Right cardiac atrium (tissue), 5 donors: ENCODE measurements around the gene RHBDL1. TPM values are rescaled to one million over a fixed set of nuclear protein-coding genes. Genes with fewer than 3 reads are reported as not detected.

Experiments
- ATAC-seq, 2 donors: fragments of 200-7000 bp; cut with Tn5 transposase; one replicate each; pipeline versions ENCODE4 v1.8.0 to v1.9.1; 2020; ENCODE audit warnings: moderate library complexity in 2 of 2, mild to moderate bottlenecking in 1 of 2
- DNase-seq, 3 donors: peaks; one replicate each; pipeline ENCODE4 v3.0.0-alpha.2; 2020
- H3K27ac ChIP-seq: one replicate; pipeline ENCODE4 v1.5.1; 2013; ENCODE audit warnings: mild to moderate bottlenecking, low read length, control low read depth, moderate library complexity
- H3K27me3 ChIP-seq: one replicate; pipeline ENCODE4 v1.6.1; 2013; ENCODE audit not compliant: control insufficient read depth, insufficient read depth
- H3K4me1 ChIP-seq: one replicate; pipeline ENCODE4 v1.6.1; 2013; ENCODE audit warnings: low read length; ENCODE audit not compliant: control insufficient read depth, insufficient read depth
- H3K4me3 ChIP-seq: one replicate; pipeline ENCODE4 v1.5.1; 2013; ENCODE audit warnings: low read length, control low read depth
- H3K9me3 ChIP-seq: one replicate; pipeline ENCODE4 v1.6.1; 2013; ENCODE audit warnings: low read length; ENCODE audit not compliant: control insufficient read depth
- WGBS: extraction: QIAGEN DNeasy Blood & Tissue Kit; methylation state at CpG from one replicate; pipeline ENCODE4 v1.1.7; 2013; 5-methylcytosine and 5-hydroxymethylcytosine counted together
- intact Hi-C, 4 donors: fragments of 100-400 bp; cut with DNase I; formaldehyde crosslinking; loops; one replicate each; pipeline versions ENCODE4 v1.11.0 to v1.14.0; 2022 to 2023
- polyA plus RNA-seq: library from polyadenylated mRNA; stranded (reverse); fragments of 200-250 nt; gene quantifications from one replicate; pipeline ENCODE4 v1.2.3, GENCODE V29; 2013
- total RNA-seq, 4 donors: library from RNA; stranded (reverse); fragmentation: NEBNext Ultra II Directional; extraction: Animal tissue kit (Norgen Biotek cat#: 25700); gene quantifications; one replicate each; pipeline ENCODE4 v1.2.1, GENCODE V29; 2021
- donor health status: healthy with polysubstance abuse.
- donor health status: DM: no; HTN: yes; CAD: no.
- donor health status: DM: no; HTN: no; CAD: no.
- donor health status: DM: no; HTN: yes; CAD: no; lungs with severe emphysema.
- donor health status: DM: yes; HTN: yes; CAD: no.

RHBDL1 gene
- total and polyA plus RNA-seq, 5 donors = 0.89 to 2.9 (median 1.9) TPM

DNA sequence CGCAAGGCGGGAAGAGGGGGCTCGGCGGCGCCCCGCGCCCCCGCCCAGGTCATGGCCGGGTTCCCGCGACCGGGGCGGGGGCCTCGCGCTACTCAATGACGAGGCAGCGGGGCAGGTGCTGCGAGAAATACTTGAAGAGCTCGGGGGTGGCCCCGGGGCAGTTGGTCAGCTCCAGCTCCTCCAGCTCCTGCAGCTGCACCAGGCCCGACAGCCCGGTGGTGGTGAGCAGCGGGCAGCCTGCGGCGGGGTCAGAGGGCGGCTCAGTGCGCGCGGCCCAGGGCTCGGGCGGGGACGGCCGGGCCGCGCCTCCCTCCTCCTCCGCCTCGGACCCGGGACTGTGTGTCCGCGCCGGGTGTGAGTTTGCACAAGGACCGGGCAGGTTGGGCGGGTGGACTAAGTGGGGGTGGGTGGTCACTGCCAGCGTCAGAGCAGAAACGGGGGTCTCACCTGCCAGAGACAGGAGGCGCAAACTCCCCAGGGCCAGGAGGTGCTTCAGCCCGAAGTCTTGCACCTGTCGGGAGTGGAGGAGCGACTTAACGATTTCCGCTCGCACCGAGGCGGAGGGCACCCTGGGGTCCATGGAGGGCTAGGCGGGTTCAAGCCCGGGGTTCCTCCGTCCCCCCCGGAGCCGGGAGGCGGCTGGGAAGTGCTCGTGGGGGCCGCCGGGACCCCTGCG is 18.9 kb downstream of the RHBDL1 start:
- Histone ChIP-seq H3K27me3 (no peaks in the 10 kb centered on the region), H3K4me3 (no peak overlapping the region), H3K9me3 (no peaks in the 10 kb centered on the region), H3K4me1 (peaks cover 9% of the 10 kb centered on the region), H3K27ac (no peak overlapping the region)
- ATAC-seq (no peak), DNase-seq (no peak)
- intact Hi-C loops = no loop called here
- 3% methylated on average over 61 of the region's 64 CpGs for WGBS

DNA sequence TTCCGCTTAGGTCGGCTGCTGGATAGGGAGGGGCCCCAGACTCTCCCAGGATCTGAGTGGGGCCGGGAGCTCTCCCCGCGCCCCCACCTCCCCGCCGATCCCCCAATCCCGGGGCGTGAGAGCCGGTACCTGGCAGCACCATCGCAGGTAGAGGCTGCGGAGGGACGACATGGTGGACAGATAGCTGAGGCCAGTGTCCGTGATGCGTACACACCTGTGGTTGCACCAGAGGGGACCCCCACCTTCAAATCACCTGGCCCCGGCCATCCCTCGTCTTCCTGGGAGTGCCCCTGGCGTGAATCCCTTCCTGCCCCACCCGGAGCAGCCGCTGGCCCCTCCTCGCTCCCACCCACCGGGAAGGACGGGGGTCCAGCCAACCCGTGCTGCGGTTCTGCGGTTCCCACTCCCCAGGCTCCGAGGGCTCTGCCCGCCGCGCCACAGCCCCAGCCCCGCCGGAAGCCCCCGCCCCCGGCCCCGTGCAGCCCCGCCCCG is 19.4 kb downstream of the RHBDL1 start:
- ATAC-seq (no peak), DNase-seq (no peak)
- peak overlapping the region; percentile 8 for H3K4me3 ChIP-seq
- H3K9me3 ChIP-seq = no peaks in the 10 kb centered on the region
- H3K27me3 ChIP-seq = no peaks in the 10 kb centered on the region
- H3K27ac ChIP-seq = no peak overlapping the region
- intact Hi-C loops = no loop called here
- WGBS = 1% methylated on average over 37 of the region's 37 CpGs
- peaks cover 6% of the 10 kb centered on the region for H3K4me1 ChIP-seq

DNA sequence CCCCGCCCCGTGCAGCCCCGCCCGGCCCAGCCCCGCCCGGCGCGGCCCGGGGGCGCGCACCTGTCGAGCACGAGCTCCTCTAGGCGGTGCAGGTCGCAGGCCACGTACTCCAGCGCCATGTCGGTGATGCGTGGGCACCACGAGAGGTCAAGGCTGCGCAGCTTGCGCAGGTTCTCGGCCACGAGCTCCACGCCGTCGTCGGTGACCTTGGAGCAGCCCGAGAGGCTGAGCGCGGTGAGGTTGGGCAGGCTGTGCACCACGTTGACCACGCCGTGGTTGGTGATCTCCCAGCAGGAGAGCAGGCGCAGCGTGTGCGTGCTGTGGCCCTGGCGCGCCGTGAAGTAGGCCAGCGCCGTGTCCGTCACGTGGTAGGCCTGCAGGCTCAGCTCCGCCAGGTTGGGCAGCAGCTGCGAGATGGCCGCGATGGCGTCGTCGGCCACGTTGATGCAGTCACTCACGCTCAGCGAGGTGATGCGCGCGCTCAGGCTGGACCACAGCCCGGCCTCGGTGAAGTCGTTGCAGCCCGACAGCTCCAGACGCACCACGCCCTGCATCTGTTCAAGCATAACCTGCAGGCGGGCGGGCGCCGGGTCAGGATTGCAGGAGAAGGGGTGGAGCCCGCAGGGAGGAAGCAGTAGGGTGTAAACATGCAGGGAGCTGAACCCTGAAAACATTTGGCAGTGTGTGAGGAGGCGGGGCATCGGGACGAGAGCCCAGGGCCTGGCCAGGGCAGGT is 20.1 kb downstream of the RHBDL1 start:
- intact Hi-C loops = no loop called here
- H3K4me3 ChIP-seq = peak overlapping the region; percentile 8
- 2% methylated on average over 71 of the region's 71 CpGs for WGBS
- H3K27ac ChIP-seq = no peak overlapping the region
- H3K4me1 ChIP-seq = peaks cover 6% of the 10 kb centered on the region
- H3K9me3 ChIP-seq = no peaks in the 10 kb centered on the region
- DNase-seq (no peak), ATAC-seq (peak in 1 of 2 donors; percentile 10)
- H3K27me3 ChIP-seq = no peaks in the 10 kb centered on the region

DNA sequence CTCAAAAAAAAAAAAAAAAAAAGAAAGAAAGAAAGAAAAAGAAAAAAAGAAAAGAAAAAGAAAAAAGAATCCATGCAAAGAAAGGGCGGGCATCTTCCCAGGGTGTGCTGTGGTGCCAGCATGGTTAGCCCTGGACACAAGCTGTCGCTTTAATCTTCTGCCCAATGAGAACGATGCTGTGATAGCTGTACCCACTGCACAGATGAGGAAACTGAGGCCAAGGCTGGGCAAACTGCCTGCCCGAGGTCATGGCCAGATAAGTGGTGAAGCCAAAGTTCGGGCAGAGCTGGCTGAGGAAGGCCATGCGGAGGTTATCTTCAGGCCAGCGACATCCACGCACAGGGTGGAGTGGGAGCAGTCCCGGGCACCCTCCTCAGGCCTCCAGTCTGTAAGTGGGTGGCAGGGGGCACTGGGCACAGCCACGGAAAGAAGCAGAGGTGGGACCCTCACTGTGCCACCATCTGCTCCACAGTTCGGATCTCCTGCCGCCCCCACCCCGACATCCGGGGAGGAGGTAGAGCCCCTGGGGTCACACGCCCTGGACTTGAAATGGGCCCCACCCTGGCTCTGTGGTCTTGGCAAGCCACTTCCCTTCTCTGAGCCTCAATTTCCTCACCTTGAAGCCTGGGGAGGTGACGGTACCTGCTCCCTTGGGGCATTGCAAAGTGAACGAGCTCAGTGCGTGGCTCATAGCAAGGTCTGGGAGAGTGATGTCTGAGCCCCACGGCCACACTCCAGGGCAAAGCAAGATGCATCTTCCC is 23.6 kb downstream of the RHBDL1 start:
- 71% methylated on average over 19 of the region's 19 CpGs for WGBS
- intact Hi-C loops = no loop called here
- Histone ChIP-seq H3K4me3 (no peak overlapping the region), H3K27me3 (no peaks in the 10 kb centered on the region), H3K27ac (no peak overlapping the region), H3K9me3 (no peaks in the 10 kb centered on the region), H3K4me1 (peaks cover 6% of the 10 kb centered on the region)
- DNase-seq = no peak
- no peak for ATAC-seq

DNA sequence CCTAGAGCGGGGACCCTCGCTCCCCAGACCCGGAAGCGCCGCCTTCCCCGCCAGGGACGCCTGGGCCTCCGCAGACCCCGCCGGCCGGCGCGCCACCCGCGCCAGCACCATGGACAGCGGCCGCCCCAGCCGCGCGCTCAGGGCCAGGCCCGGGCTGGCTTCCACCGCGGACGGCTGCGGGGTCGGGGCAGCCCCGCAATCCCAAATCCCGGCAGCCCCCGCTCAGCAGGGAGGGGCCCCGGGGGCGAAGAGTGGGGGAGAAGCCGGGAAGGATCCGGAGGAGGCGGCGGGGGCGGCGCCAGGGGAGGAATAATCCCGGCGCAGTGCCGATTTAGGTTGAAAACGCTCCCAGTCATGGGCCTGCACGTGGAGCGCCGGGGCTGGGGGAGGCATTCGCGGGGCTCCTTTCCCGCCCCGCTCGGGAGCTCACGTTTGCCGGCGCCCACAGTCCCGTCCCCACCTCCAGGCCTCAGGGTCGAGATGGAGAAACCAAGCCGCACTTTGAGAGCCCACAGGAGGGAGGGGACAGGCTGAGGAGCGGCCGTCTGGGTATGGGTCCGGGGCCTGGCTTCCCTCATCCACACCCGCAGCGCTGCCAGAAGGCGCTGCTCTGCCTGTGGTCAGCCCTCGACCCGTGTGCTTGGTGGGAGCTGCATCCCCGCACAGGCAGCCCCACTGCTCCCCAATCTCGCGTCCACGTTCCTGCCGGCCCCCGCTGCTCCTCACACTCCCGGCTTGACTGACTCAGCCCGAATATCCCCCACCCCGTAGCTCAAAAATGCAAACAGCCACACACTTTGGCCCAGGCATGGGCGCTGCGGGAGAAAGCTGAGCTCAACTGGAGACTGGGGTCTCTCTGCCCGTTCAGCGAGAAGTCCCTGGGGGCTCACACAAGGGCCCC is 25.5 kb downstream of the RHBDL1 start:
- Histone ChIP-seq H3K27ac (no peak overlapping the region), H3K4me3 (no peak overlapping the region), H3K4me1 (no peaks in the 10 kb centered on the region), H3K9me3 (no peaks in the 10 kb centered on the region), H3K27me3 (no peaks in the 10 kb centered on the region)
- DNase-seq = no peak
- 5% methylated on average over 76 of the region's 76 CpGs for WGBS
- intact Hi-C loops = no loop called here
- peak; percentile 44 to 68 for ATAC-seq

DNA sequence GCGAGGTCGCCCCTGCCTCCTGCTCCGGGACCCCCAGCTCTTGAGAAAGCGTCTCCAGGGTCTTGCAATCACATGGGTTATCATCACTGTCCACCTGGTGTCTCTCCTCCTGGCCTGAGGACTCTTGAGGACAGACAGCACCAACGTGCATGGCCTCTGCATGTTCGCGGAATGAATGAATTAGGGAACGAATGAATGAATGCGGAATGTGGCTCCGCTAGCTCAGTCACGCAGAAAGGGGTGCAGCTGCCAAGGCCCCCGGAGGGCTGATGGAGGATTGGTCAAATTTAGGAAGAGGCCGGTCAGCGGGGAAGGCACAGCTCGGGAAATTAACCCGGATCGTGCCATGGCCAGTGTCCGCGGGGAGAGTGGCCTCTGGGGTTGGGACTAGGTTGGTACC is 26.9 kb downstream of the RHBDL1 start:
- ATAC-seq = no peak
- no peak for DNase-seq
- 83% methylated on average over 19 of the region's 19 CpGs for WGBS
- no peak overlapping the region for H3K27ac ChIP-seq
- H3K4me1 ChIP-seq = no peaks in the 10 kb centered on the region
- no peak overlapping the region for H3K4me3 ChIP-seq
- intact Hi-C loops = no loop called here
- H3K27me3 ChIP-seq = no peaks in the 10 kb centered on the region
- no peaks in the 10 kb centered on the region for H3K9me3 ChIP-seq

DNA sequence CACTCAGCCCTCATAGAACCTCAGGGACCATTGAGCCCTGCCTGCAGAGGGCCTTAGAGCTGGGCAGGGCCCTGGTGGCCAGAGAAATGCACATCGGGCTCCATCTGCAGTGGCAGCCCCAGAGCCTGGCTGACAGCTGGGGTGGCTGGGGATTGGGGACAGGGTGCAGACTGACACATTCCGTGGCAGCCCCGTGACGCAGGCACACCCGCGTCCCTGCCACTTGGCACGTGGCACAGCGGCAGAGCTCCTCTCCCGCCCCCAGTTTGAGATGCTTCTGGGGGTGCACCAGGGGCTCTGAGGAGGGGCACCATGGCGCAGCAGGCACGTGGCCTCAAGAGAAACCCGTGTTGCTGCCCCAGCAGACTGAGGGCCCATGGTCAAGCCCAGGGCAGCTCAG is 27.9 kb downstream of the RHBDL1 start:
- Histone ChIP-seq H3K9me3 (no peaks in the 10 kb centered on the region), H3K27me3 (no peaks in the 10 kb centered on the region), H3K4me1 (no peaks in the 10 kb centered on the region), H3K4me3 (no peak overlapping the region), H3K27ac (no peak overlapping the region)
- DNase-seq = no peak
- intact Hi-C loops = no loop called here
- no peak for ATAC-seq
- 80% methylated on average over 12 of the region's 12 CpGs for whole genome bisulfite sequencing

DNA sequence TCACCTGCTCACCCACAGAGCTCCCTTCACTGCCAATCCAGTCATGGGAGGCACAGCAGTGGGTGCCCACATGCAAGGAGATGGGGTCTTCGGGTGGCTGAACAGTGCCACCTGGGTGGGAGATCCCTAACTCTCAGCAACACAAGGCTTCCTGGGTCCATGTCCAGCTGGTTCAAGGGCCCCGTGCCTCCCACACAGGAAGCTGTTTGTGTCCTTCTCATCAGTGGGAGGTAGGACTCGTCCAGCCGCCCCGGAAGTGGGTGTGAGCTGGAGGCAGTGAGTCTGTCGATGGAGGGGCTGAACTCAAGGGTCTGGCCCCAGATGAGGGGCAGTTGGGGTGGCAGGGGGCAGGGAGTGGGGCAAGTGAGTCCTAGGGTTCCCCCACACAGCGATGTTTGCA is 28.6 kb downstream of the RHBDL1 start:
- intact Hi-C loops = no loop called here
- WGBS = 62% methylated on average over 7 of the region's 7 CpGs
- ATAC-seq = no peak
- H3K27me3 ChIP-seq = no peaks in the 10 kb centered on the region
- no peak overlapping the region for H3K4me3 ChIP-seq
- no peaks in the 10 kb centered on the region for H3K9me3 ChIP-seq
- no peak for DNase-seq
- no peaks in the 10 kb centered on the region for H3K4me1 ChIP-seq
- no peak overlapping the region for H3K27ac ChIP-seq

DNA sequence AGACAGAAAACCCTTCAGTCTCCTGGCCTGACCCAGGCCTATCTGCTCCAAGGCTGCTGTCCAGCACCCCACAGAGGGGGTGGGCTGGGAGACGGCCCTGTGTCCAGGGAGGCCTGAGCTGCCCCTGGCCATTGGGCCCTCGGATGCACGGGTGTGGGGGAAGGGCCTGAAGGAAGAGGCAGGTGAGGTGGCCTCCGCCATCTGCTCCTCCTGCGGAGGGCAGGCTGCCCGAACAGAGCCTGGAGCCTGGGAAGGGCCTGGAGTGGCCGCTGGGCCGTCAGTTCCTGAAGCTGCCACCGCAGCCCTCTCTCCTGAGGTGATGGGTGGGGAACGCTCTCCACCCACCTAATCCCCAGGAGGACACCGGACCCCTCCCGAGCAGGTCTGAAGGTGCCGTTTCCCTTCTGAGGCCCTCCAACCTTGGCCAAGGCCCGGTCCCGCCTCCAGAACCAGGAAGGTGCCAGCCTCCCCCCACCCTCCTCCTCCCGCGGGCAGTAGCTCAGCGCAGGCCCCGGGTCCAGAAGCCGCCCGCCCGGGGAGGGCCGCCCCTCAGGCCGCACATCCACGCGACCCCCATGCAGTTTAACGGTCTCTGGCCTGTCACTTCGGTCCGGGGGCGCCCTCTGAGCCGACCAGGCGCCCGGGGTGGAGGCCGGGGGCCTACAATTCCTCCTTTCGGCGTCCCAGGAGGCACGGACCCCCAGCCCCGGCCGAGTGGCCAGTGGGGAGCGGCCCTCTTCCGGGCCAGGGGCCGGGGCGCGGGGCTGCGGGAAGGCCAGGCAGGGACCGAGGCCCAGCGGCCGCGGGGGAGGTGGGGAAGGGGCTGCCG is 29.3 kb downstream of the RHBDL1 start:
- 11% methylated on average over 50 of the region's 50 CpGs for WGBS

More for the DNA sequence above, 29.3 kb downstream of the RHBDL1 start:
- ATAC-seq (no peak), DNase-seq (no peak)
- intact Hi-C loops = loop anchor here in 1 of 4 donors (5.0 kb wide), 1 partner anchor 348 kb away; no protein-coding TSS in a partner anchor
- Histone ChIP-seq H3K4me1 (no peaks in the 10 kb centered on the region), H3K4me3 (no peak overlapping the region), H3K9me3 (no peaks in the 10 kb centered on the region), H3K27ac (no peak overlapping the region), H3K27me3 (no peaks in the 10 kb centered on the region)
